HFFc6 (cell line): ENCODE data around the gene GPI. TPM values are rescaled to one million over a fixed set of nuclear protein-coding genes. Genes with fewer than 3 reads are reported as not detected.
A peak's percentile ranks its signal among the peaks of the same experiment; 100 is the strongest.

Source experiments
- DNase-seq: peaks from one replicate; pipeline ENCODE4 v3.0.0-alpha.2; 2018
- H3K27ac Mint-ChIP-seq: 2 replicates; pipeline ENCODE4 v1.8.0; 2020; ENCODE audit warnings: mild to moderate bottlenecking, mixed read lengths
- H3K27me3 Mint-ChIP-seq: 2 replicates; pipeline ENCODE4 v1.8.0; 2021; ENCODE audit warnings: mild to moderate bottlenecking, moderate library complexity, mixed read lengths; ENCODE audit not compliant: insufficient read depth
- H3K36me3 Mint-ChIP-seq: 2 replicates; pipeline ENCODE4 v1.8.0; 2021; ENCODE audit warnings: low read depth, mixed read lengths
- H3K4me1 Mint-ChIP-seq: 2 replicates; pipeline ENCODE4 v1.8.0; 2020; ENCODE audit warnings: low read depth, mixed read lengths
- H3K4me3 Mint-ChIP-seq: 2 replicates; pipeline ENCODE4 v1.8.0; 2020; ENCODE audit warnings: mild to moderate bottlenecking, moderate library complexity, mixed read lengths
- H3K9me3 Mint-ChIP-seq: 2 replicates; pipeline ENCODE4 v1.8.0; 2020; ENCODE audit warnings: mild to moderate bottlenecking, mixed read lengths
- total RNA-seq, 6 experiments: library from RNA; stranded (reverse); fragmentation: NEBNext Ultra II Directional; extraction: Animal tissue kit (Norgen Biotek cat#: 25700); gene quantifications; 2 replicates in 1 of 6; 3 replicates in 5 of 6; pipeline ENCODE4 v1.2.3, GENCODE V29; 2021
- TF ChIP-seq, protein P1 (sequence below): fragments of 200-600 bp; sonication (generic); IDR thresholded peaks from 2 replicates; pipeline ENCODE4 v1.5.0; 2021; ENCODE audit warnings: antibody characterized with exemption, mild to moderate bottlenecking

Gene GPI
- total RNA-seq, 6 experiments from 2014 or later, result 171 to 254 (median 212) TPM

DNA sequence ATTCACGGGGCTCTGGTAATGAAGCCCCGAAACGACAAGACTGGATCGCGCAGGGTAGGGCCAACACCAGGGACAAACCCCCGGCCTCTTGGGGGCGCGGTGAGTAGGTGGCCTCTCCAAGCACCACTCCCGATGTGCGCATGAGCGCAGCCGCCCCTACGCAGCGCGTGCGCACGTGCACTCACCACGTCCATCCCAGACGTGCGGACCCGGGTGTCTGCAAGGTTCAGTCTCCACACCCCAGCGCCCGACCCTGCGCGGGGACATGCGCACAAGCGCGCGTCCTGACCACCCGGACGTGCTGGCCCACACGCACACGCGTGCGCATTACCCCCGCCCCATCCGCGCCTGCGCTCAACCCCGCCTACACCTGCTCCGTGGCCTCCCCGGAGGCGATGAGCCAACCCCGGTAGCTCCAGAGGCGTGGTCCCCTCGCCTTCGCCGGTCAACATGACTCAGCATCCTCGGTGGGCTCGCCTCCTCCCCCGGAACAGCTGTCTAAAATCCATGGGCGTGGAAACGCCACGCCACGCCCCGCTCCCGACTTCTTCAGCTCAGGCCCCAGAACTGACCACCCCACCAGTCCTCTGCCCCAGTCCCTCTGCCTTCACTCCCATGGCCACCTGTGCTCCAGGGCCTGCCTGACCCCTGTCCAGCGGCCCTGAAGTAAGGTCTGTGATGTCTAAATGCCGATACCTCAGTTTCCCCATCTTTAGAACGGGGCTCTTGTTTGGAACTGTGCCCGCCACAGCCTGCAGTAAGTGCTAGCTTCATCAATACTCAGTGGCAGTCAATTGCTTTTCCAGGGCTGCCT is 5.6 kb upstream of the GPI start:
- Mint-ChIP-seq H3K4me3 (peak overlapping the region; percentile 83), H3K27me3 (no peaks in the 10 kb centered on the region; the same call in 1 of the 2 replicates), H3K4me1 (peaks cover 21% of the 10 kb centered on the region), H3K9me3 (no peaks in the 10 kb centered on the region), H3K27ac (peak overlapping the region; percentile 89), H3K36me3 (no peaks in the 10 kb centered on the region; the same call in 1 of the 2 replicates)
- DNase-seq, result peak; percentile 75
- TF ChIP-seq, protein P1, sequence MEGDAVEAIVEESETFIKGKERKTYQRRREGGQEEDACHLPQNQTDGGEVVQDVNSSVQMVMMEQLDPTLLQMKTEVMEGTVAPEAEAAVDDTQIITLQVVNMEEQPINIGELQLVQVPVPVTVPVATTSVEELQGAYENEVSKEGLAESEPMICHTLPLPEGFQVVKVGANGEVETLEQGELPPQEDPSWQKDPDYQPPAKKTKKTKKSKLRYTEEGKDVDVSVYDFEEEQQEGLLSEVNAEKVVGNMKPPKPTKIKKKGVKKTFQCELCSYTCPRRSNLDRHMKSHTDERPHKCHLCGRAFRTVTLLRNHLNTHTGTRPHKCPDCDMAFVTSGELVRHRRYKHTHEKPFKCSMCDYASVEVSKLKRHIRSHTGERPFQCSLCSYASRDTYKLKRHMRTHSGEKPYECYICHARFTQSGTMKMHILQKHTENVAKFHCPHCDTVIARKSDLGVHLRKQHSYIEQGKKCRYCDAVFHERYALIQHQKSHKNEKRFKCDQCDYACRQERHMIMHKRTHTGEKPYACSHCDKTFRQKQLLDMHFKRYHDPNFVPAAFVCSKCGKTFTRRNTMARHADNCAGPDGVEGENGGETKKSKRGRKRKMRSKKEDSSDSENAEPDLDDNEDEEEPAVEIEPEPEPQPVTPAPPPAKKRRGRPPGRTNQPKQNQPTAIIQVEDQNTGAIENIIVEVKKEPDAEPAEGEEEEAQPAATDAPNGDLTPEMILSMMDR, result peak; percentile 60

DNA sequence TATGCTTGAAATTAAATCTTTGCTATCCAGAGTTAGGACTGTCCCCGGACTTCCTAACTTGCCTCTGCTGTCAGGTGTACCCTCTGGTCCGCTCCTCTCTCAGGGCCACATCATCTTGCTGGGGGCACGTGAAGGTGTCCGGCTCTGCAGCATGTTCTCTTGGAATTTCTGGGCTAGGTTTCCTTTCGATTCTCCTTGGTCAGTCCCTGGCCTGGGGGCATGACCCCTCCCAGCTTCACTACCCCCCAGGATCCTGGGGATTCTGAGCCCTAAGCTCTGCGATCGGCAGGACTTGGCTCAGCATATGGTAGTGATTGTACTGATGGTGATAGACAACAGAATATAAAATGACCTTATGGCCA is 5.1 kb upstream of the GPI start:
- Mint-ChIP-seq H3K9me3 (no peaks in the 10 kb centered on the region), H3K27ac (peak overlapping the region; percentile 89; the same call in 1 of the 2 replicates)

DNA sequence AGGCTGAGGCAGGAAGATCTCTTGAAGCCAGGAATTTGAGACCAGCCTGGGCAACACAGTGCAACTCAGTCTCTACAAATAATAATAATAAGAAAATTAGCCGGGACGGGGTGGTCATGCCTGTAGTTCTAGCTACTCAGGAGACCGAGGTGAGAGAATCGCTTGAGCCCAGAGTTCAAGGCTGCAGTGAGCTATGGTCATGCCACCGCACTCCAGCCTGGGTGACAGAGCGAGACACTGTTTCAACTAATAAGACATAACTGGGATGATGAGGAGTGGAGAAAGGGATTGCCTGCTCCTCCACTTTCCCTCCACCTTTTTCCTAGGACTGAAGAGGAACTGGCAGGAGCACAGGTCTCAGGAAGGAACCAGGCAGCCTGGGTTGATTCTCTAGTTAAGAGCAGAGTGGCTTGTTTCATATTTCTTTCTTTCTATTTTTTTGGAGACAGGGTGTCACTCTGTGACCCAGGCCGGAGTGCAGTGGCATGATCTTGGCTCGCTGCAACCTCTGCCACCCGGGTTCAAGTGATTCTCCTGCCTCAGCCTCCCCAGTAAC is 4.6 kb upstream of the GPI start:
- H3K4me1 Mint-ChIP-seq, result peaks cover 27% of the 10 kb centered on the region
- no peaks in the 10 kb centered on the region for H3K9me3 Mint-ChIP-seq
- TF ChIP-seq, protein P1, result no peak
- no peak overlapping the region for H3K27ac Mint-ChIP-seq
- H3K4me3 Mint-ChIP-seq, result no peak overlapping the region
- peaks cover under 1% of the 10 kb centered on the region; the same call in 1 of the 2 replicates for H3K27me3 Mint-ChIP-seq
- H3K36me3 Mint-ChIP-seq, result 0 out of 2 replicates have a peak, but pooled peaks cover under 1% of the 10 kb centered on the region
- no peak for DNase-seq

More for the DNA sequence above, 5.1 kb upstream of the GPI start:
- Mint-ChIP-seq H3K4me1 (peaks cover 26% of the 10 kb centered on the region), H3K4me3 (peak overlapping the region; percentile 83), H3K27me3 (no peaks in the 10 kb centered on the region; the same call in 1 of the 2 replicates), H3K36me3 (no peaks in the 10 kb centered on the region)
- TF ChIP-seq, protein P1, result no peak
- DNase-seq, result no peak

DNA sequence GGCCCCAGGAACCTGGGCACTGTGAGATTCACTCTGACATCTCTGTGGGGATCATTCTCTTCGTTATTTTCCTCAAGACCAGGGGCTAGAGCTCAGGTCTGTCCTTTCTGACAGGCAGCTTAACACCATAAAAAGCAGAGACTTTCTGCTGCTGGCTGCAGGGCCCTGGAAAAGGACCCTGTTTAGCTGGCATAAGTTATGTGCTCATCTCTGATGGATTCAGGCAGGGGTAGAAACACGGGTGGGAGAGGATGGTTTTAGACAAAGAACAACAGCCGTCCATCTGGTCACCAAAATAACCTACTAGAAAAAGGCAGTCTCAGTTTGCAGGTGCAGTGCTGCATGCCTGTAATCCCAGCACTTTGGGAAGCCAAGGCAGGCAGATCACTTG is 2.3 kb upstream of the GPI start:
- no peak overlapping the region for H3K27ac Mint-ChIP-seq

DNA sequence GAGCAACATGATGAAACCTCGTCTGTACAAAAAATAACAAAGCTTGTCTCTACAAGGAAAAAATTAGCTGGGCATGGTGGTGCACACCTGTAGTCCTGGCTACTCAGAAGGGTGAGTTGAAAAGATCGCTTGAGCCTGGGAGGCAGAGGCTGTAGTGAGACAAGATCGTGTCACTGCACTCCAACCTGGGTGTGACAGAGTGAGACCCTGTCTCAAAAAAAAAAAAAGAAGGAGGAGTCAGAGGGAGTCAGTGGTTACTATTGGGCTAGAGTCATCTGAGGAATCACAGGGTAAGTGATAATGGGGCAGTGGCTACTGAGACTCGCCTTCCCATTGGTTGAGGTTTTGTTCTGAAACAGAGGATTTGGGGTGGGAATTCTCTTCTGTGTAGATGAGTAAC is 1.9 kb upstream of the GPI start:
- H3K4me1 Mint-ChIP-seq, result peaks cover 48% of the 10 kb centered on the region
- H3K9me3 Mint-ChIP-seq, result no peaks in the 10 kb centered on the region
- peaks cover 1% of the 10 kb centered on the region; the same call in 1 of the 2 replicates for H3K27me3 Mint-ChIP-seq
- H3K27ac Mint-ChIP-seq, result no peak overlapping the region
- TF ChIP-seq, protein P1, result no peak
- no peak overlapping the region for H3K4me3 Mint-ChIP-seq
- DNase-seq, result no peak
- peaks cover 17% of the 10 kb centered on the region for H3K36me3 Mint-ChIP-seq

More for the DNA sequence above, 2.3 kb upstream of the GPI start:
- H3K4me1 Mint-ChIP-seq, result peaks cover 48% of the 10 kb centered on the region
- DNase-seq, result no peak
- no peaks in the 10 kb centered on the region for H3K9me3 Mint-ChIP-seq
- peaks cover 15% of the 10 kb centered on the region for H3K36me3 Mint-ChIP-seq
- TF ChIP-seq, protein P1, result no peak
- peaks cover 1% of the 10 kb centered on the region; the same call in 1 of the 2 replicates for H3K27me3 Mint-ChIP-seq
- H3K4me3 Mint-ChIP-seq, result no peak overlapping the region
